IPS-NIHi7 (cell line): ENCODE data around the gene BPIFB1.

Source experiments
- DNase-seq: peaks from one replicate; pipeline ENCODE4 v3.0.0; 2012; ENCODE audit warnings: mixed read lengths; ENCODE audit errors: extremely low spot score

The BPIFB1 gene

DNA sequence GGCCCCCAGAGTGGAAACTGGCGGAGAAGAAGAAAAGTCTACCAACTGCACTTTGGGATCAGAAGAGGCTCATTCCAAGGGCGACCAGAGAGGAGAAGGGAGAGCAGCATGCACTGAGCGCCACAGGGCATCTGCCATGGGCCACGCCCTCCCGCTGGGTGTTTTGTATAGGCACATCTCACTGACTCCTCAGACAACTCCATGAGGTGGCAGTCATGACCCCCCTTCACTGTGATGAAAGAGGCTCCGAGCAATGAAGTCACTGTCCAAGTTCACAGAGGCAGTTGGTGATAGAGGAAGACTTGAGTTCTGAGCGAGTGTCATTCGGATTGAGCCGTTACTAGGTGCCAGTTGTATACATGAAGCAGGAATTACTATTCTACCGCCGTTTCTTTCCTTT is 15.4 kb downstream of the BPIFB1 start:
- no peak for DNase-seq

DNA sequence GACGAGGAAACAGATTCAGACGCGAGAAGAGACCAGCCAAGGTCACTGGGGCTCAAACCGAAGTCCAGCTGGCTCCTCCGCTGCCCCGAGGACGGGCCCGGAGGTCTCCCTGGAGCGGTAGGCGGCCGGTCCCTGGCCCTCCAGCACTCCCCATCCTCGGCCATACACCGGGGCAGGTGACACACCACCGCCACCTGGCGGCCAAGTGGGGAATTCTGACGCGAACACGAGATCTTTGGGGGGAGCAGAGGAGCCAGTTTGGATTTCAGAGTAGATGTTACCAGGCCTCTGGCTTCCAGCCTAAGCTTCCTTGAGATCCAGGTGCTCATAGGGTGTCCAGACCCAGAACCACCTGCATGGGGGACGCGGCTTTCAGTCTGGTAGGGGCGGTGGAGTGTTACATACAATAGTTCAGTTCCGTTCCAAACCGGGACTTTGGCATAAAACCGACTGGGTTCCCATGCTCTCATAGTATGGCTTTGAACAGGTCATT is 16.1 kb downstream of the BPIFB1 start:
- DNase-seq, result peak; percentile 96

- DNase-seq, result no peak
These were observed 18.3 kb downstream of the BPIFB1 start for GRCh38 chr20:33301192-33301930.

DNA sequence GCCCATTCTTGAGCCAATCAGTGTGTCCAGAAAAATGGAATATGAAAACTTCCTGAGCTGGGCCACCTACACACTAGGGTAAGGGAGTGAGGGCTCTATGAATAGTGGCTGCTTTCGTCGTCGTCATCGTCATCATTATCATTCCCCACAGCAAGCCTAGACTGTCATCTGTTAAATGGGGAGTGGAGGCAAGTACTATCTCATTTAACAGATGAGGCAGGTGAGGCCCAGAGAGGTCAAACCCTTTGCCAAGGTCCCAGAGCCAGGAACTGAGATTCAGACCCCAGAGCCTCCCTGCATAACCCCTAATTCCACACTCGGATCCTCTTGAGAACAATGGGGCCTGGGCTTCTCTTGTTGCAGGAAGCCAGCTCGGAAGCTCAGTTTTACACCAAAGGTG is 20.6 kb downstream of the BPIFB1 start:
- no peak for DNase-seq

DNA sequence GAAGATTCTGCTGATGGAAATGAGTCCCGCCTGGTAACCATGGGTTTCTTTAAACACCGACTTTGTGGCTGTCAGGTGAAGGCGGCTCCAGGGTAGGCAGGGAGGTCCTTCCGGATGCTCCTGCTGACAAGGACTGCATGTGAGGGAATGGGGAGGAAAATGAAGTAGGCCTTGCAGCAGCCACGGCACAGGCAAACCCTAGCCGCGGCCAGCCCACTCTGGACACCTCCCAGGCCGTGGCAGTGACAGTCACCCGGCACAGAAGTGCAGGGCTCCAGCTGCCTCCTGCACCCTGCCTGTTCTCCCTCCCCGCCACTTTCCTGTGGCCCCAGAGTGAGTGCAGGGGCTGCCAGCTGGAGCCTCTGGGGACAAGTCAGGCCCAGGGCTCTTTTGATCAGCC is 21.0 kb downstream of the BPIFB1 start:
- no peak for DNase-seq

DNA sequence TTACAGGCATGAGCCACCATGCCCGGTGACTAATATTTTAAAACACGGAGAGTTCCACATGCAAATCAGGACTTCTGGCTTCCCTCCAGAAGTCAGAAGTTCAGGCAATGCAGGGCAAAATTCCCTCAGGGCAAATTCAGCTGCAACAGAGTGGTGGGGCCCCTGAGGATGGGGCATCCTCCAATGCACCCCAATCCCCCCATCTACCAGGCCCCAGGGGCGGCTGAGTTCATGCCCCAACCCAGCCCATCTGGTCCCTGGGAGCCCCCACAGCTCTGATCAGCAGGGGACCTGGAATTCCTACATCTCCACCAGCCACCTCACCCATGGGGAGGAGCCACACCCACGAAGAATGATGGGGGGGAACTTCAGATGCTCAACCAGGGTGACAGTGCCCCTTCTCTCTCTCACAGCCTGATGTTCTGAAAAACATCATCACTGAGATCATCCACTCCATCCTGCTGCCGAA is 22.6 kb downstream of the BPIFB1 start:
- no peak for DNase-seq

GRCh38 chr20:33306228-33306627 is 23.2 kb downstream of the BPIFB1 start:
- DNase-seq, result no peak

DNA sequence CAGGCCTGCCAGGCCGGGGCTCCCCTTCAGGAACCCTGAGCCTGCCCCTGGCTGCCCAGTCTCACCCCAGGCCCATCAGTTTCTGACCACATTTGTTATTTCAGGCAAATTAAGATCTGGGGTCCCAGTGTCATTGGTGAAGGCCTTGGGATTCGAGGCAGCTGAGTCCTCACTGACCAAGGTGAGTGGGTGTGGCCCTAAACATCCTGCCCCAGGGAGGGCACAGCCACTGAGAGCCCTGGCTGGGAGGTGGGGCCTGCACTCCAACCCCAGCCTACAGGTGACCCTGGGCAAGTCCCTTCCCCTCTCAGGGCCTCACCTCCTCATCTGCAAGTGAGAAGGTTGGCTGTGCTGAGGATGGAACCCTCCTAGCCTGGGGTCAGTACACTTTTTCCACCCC is 23.8 kb downstream of the BPIFB1 start:
- no peak for DNase-seq

- DNase-seq, result no peak
These were observed 25.7 kb downstream of the BPIFB1 start for GRCh38 chr20:33308668-33309067.

- DNase-seq, result no peak
These were observed 26.6 kb downstream of the BPIFB1 start for GRCh38 chr20:33309631-33310030.

- no peak for DNase-seq
These were observed 27.4 kb downstream of the BPIFB1 start for GRCh38 chr20:33310327-33310899.

- DNase-seq, result no peak
These were observed 28.0 kb downstream of the BPIFB1 start for GRCh38 chr20:33311011-33311410.

DNA sequence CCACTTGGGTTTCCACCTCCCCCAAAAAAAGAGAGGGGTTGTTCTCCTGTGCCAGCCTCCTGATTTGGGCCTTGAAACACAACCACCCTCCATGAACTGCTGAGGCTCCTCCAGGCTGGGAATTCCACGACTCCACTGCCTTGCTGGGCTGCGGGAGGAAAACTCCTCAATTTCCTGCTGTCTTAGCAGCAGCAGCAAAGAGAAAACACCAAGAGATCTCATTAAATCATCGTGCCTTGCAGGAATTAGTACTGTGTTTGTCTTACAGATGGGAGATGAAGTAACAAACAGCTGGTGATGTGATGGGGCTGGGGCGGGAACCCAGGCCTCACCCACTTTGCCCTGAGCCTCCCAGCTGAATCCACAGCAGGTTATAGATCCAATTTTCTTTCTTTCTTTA is 29.0 kb downstream of the BPIFB1 start:
- DNase-seq, result no peak

DNA sequence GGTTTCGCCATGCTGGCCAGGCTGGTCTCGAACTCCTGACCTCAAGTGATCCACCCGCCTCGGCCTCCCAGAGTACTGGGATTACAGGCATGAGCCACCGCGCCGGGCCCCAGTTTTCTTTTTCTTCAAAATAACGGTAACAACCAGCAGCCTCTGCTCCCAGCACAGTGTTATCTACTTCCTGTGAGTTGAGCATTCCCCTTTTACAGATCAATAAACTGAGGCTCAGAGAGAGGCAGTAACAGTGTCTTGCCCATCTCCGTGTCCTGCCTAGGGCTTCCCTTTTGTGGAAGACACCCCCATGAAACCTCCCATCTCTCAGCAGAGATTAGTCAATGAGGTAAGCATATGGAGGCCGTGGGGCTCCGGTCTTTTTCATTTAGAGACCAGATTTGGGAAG is 29.6 kb downstream of the BPIFB1 start:
- DNase-seq, result no peak

DNA sequence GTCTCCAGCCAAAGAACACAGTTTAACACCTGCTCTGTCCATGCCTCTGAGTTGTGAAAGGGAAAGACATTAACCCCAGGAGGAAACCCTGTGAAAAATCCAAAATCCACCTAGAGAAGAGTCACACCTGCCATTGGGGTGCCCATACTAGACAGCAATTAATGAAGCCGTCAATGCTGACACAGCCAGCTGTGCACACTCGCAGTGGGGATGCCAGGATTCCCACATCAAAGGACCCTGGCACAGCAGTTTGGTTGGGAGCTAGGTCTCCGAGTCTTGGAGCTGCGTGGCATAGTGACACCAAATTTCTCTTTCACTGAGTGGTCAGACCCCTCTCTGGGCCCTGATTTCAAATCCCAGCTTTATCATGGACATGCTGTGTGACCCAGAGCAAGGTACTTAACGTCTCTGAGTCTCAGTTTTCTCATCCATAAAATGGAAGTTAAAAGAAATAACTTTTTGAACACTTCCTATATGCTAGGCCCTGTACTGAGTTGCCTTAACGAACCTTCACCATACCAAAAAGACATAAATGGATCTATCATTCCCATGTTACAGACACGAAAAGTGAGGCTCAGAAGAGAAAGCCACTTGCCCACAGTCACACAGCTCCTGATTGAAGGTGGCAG is 30.8 kb downstream of the BPIFB1 start:
- no peak for DNase-seq

GRCh38 chr20:33316343-33316742 is 33.3 kb downstream of the BPIFB1 start:
- no peak for DNase-seq

- no peak for DNase-seq
These were observed 33.9 kb downstream of the BPIFB1 start for GRCh38 chr20:33316958-33317357.

- no peak for DNase-seq
These were observed 34.5 kb downstream of the BPIFB1 start for GRCh38 chr20:33317424-33318095.

DNA sequence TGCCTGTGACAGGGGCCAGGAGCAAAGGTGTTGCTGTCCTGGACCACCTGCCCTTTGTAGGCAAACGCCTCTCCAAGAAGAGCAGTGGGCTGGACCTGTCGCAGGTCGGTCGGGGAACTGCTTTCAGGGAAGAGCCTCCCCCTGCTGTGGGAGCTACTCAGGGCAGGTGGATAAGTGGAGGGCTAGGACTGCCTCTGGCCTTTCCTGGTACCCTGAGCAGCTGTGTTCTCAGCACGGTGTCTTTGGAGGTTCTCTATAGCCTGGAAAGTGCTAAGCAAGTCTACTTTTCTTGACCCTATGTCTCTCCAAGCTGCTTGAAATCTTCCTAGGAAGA is 35.0 kb downstream of the BPIFB1 start:
- peak; percentile 53 for DNase-seq

- no peak for DNase-seq
These were observed 37.0 kb downstream of the BPIFB1 start for GRCh38 chr20:33320006-33320405.

GRCh38 chr20:33322456-33322855 is 39.4 kb downstream of the BPIFB1 start:
- DNase-seq, result no peak

- DNase-seq, result no peak
These were observed 40.2 kb downstream of the BPIFB1 start for GRCh38 chr20:33323236-33323635.

DNA sequence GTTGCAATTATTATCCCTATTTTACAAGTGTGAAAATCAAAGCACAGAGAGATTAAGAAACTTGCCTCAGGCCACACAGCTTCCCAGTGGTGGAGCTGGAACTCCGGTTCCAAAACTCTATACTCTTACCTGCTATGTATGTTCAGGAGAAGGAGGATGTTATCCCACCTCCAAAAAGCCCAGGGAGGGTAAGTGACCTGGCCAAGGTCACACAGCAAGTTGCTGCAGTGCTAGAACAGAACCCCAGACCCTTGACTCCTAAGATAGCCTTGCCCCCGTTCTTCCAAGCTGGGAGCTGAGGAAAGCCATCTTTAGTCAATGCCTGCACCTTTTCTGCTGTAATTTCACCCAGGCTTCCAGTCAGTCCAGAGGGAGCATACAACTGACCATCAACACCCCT is 42.3 kb downstream of the BPIFB1 start:
- no peak for DNase-seq
